Activated T-cell treated with anti-CD3 and anti-CD28 coated beads, Interleukin-2, amount 50 U/mL, for 1 hour (primary cell): ENCODE measurements around the gene PPID.
"Not testable (repeated sequence)": the region's sequence is repeated elsewhere in the genome, so short reads cannot be mapped to it uniquely, and the experiment has no call there.

ENCODE experiments used
- DNase-seq: peaks from one replicate; pipeline ENCODE4 v3.0.0-alpha.2; 2020

PPID gene

DNA sequence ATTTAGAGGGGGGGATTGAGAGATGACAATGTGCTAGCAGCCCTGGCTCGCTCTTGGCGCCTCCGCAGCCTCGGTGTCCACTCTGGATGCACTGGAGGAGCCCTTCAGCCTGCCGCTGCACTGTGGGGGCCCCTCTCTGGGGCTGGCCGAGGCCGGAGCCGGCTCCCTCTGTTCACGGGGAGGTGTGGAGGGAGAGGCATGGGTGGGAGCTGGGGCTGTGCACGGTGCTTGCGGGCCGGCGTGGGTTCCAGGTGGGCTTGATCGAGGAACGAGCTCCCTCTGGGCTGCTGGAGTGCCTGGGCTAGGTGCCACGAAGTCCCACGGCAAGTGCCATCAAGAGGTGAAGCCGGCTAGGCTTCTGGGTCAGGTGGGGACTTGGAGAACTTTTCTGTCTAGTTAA is 58.4 kb downstream of the PPID start:
- DNase-seq, result no peak

DNA sequence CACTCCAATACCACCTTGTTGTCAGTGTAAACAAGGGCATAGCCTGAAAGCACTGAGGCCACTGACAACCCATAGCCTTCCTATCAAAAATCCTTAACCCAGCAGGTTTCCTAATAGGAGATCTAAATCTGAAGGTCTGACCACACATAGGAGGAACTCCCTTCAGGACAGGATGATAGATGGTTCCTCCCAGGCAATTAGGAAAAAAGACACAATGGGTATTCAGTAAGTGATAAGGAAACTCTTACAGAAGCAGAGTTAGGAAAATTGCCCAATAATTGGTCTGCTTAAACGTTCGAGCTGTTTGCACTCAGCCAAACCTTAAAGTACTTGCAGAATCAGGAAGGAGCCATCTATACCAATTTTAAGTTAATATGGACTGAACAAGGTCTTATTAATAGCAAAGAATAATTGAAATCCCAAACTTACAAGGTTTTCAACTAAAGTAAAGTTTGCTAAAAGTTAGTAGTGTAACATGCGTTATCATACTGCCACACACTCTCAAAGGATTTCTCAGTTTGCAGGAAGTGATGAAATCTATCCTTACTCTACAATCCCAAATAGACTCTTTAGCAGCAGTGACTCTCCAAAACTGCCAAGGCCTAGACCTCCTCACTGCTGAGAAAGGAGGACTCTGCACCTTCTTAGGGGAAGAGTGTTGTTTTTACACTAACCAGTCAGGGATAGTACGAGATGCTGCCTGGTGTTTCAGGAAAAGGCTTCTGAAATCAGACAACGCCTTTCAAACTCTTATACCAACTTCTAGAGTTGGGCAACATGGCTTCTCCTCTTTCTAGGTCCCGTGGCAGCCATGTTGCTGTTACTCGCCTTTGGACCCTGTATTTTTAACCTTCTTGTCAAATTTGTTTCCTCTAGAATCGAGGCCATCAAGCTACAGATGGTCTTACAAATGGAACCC is 59.2 kb downstream of the PPID start:
- not testable (repeated sequence) for DNase-seq

DNA sequence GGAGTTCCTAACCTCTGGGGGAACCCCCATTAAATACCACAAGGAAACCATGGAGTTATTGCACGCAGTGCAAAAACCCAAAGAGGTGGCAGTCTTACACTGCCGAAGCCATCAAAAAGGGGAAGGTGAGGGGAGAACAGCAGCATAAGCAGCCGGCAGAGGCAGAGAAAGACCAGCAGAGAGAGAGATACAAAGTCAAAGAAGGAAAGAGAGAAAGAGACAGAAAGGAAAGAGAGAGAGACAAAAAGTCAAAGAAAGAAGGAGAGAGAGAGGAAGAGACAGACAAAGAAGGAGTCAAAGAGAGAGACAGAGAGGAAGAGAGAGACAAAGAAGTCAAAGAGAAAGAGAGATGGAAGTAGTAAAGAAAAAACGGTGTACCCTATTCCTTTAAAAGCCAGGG is 59.9 kb downstream of the PPID start:
- DNase-seq, result not testable (repeated sequence)
